Measurements from ENCODE around the gene HMGCS1. TPM values are rescaled to one million over a fixed set of nuclear protein-coding genes. Genes with fewer than 3 reads are reported as not detected.
"Not testable (repeated sequence)": the region's sequence is repeated elsewhere in the genome, so short reads cannot be mapped to it uniquely, and the experiment has no call there.

The HMGCS1 gene
- total and polyA plus RNA-seq, 2 experiments from 2014 or later, result 6.2 to 10.4 TPM

DNA sequence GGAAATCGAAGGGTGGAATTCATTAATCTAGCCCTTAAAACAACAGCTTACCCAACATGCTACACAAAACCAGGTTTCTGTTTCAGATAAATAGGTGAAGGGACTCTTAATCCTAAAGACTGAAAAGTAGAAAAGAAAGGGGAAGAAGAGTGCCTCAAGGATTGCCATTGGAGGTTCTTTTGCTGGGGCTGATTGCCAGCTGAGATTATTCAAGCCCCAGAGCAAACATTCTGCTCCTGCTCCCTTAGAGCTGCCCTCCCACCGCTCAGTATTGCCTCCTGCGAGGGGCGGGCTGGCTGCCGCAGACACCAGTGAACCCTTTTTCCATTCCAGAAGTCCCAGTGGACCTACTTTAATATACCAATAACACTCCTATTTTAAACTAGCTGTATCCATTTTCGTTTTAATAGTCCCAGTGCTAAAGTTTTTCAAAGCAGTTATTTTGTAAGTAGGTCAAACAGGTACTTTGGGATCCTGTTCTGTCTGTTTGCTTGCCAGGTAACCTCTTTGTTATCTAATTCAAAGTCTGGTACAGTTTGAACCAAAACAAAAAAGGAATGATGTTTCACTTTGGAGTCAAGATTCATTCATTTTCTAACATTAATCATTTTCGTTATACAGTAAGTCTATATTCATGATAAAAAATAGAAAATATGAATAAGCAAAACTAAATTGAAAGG, 38.6 kb downstream of the HMGCS1 start:
- no peaks in the 10 kb centered on the region for H3K36me3 ChIP-seq (ENCODE audit: low read depth)
- H3K9ac ChIP-seq, result no peak overlapping the region
- H3K27ac ChIP-seq, result no peak overlapping the region
- no peak for DNase-seq
- H2AFZ ChIP-seq, result no peak overlapping the region
- H3K9me2 ChIP-seq (ENCODE audit: insufficient read depth), result no peaks in the 10 kb centered on the region
- no peaks in the 10 kb centered on the region for H3K4me1 ChIP-seq (ENCODE audit: insufficient read depth)
- H3K4me3 ChIP-seq, result no peak overlapping the region
- H3K27me3 ChIP-seq (replicated peaks; ENCODE audit: insufficient read depth), result no peaks in the 10 kb centered on the region
- H3F3A ChIP-seq (ENCODE audit: insufficient read depth), result no peaks in the 10 kb centered on the region
- TF ChIP-seq EZH2 (IDR thresholded peaks at IDR 0.05; ENCODE audit: insufficient read depth, poor library complexity, severe bottlenecking) (no peak), EZH2phosphoT487 (IDR thresholded peaks at IDR 0.05; ENCODE audit: insufficient read depth, low read depth) (no peak)
- H3K4me2 ChIP-seq (ENCODE audit: unreplicated experiment), result no peak overlapping the region
- no peaks in the 10 kb centered on the region for H3K79me2 ChIP-seq (ENCODE audit: insufficient read depth)
- in situ Hi-C loops (cut with MboI), result no loop called here
- 47 to 53% methylated on average over 7 of the region's 7 CpGs for WGBS, 2 experiments (ENCODE audit: low coverage in 1 of 2, low lambda C conversion rate in 2 of 2, missing lambda C conversion rate in 2 of 2)
- no peaks in the 10 kb centered on the region for H3K9me3 ChIP-seq (ENCODE audit: low read depth)
- no peaks in the 10 kb centered on the region for H4K20me1 ChIP-seq (ENCODE audit: insufficient read depth)

DNA sequence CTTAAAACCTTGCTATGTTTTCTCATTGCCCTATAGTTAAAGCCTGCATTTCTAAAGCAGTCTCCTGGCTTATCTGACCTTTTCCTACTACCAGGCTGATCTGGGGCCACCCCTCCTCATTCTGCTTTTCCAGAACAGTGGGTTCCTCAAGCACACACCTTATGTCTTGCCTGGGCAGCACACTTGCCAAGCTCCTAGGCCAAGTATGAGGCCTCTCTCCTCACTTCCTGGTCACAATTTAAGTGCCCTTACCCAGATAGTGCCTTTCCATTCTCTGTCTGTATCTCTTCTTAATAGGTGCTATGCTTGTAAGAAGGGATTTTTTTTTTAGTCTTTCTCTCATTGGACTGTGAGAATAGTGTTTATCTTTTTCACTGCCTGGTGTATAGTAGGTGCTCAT, 39.7 kb downstream of the HMGCS1 start:
- DNase-seq, result no peak
- Histone ChIP-seq H3K27me3 (replicated peaks; ENCODE audit: insufficient read depth) (no peaks in the 10 kb centered on the region), H3K4me1 (ENCODE audit: insufficient read depth) (no peaks in the 10 kb centered on the region), H4K20me1 (ENCODE audit: insufficient read depth) (no peaks in the 10 kb centered on the region), H3K4me2 (ENCODE audit: unreplicated experiment) (no peak overlapping the region), H3K9ac (no peak overlapping the region), H3K4me3 (no peak overlapping the region), H3F3A (ENCODE audit: insufficient read depth) (no peaks in the 10 kb centered on the region), H3K79me2 (ENCODE audit: insufficient read depth) (no peaks in the 10 kb centered on the region), H3K9me2 (ENCODE audit: insufficient read depth) (no peaks in the 10 kb centered on the region), H3K9me3 (ENCODE audit: low read depth) (no peaks in the 10 kb centered on the region), H2AFZ (no peak overlapping the region), H3K27ac (no peak overlapping the region), H3K36me3 (ENCODE audit: low read depth) (no peaks in the 10 kb centered on the region)
- in situ Hi-C loops (cut with MboI), result no loop called here
- TF ChIP-seq EZH2phosphoT487 (IDR thresholded peaks at IDR 0.05; ENCODE audit: insufficient read depth, low read depth), result no peak
- TF ChIP-seq EZH2 (IDR thresholded peaks at IDR 0.05; ENCODE audit: insufficient read depth, poor library complexity, severe bottlenecking), result no peak

DNA sequence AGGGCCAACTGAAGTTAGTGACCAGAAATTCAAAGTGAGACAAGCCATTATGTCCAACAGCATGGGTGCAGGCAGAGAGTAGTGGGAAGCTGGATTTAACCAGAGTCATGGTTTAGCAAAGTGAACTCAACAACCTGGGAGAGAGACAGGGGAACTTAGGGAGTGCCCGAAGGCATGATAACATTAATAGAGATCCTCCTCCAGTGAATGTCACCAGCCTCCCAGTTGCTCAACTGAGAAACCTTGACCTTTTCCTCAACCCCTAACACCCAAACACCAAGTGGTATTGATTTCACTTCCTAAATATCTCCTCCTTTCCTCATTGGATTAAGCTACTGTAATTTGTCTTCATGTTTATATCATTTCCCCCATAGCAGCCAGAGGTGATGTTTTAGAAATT, 42.6 kb downstream of the HMGCS1 start:
- DNase-seq, result no peak
- no peak for TF ChIP-seq EZH2 (IDR thresholded peaks at IDR 0.05; ENCODE audit: insufficient read depth, poor library complexity, severe bottlenecking)
- no peak for TF ChIP-seq EZH2phosphoT487 (IDR thresholded peaks at IDR 0.05; ENCODE audit: insufficient read depth, low read depth)
- in situ Hi-C loops (cut with MboI), result no loop called here
- Histone ChIP-seq H3K9me3 (ENCODE audit: low read depth) (no peaks in the 10 kb centered on the region), H3K4me3 (no peak overlapping the region), H4K20me1 (ENCODE audit: insufficient read depth) (no peaks in the 10 kb centered on the region), H3K27me3 (replicated peaks; ENCODE audit: insufficient read depth) (no peaks in the 10 kb centered on the region), H2AFZ (no peak overlapping the region), H3K27ac (no peak overlapping the region), H3K36me3 (ENCODE audit: low read depth) (no peaks in the 10 kb centered on the region), H3K4me2 (ENCODE audit: unreplicated experiment) (no peak overlapping the region), H3K4me1 (ENCODE audit: insufficient read depth) (no peaks in the 10 kb centered on the region), H3K79me2 (ENCODE audit: insufficient read depth) (no peaks in the 10 kb centered on the region), H3F3A (ENCODE audit: insufficient read depth) (no peaks in the 10 kb centered on the region), H3K9me2 (ENCODE audit: insufficient read depth) (no peaks in the 10 kb centered on the region), H3K9ac (no peak overlapping the region)
- 93 to 100% methylated on average over 1 of the region's 1 CpG for WGBS, 2 experiments (ENCODE audit: low coverage in 1 of 2, low lambda C conversion rate in 2 of 2, missing lambda C conversion rate in 2 of 2)

DNA sequence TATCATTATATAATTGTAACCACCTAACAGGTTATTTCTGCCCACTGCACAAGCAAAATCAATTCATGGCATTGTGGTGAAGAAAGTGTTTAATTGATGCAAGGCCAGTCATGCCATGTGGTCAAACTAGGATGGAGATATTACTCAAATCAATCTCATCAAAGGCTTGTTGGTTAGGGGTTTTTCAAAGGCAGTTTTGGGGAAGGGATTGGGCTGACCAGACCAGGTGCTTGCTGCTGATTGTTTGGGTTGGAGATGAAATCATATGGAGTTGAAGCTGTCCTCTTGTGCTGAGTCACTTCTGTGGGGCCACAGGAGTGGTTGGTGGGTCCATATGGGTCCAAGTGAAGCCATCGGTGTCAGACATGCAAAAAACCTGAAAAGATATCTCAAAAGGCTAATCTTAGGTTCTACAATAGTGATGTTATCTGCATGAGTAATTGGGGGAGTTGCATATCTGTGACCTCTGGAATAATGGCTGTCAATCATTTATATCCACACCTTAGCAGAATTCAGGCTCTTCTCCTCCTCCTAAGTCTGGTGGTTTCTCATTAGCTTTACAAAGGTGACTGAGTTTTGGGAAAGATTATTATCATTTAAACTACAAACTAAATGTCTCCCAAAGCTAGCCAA, 44.9 kb downstream of the HMGCS1 start:
- Histone ChIP-seq H3K27ac (no peak overlapping the region), H3K9ac (no peak overlapping the region), H3K4me2 (ENCODE audit: unreplicated experiment) (no peak overlapping the region), H2AFZ (no peak overlapping the region), H3K9me2 (ENCODE audit: insufficient read depth) (no peaks in the 10 kb centered on the region), H3K4me1 (ENCODE audit: insufficient read depth) (no peaks in the 10 kb centered on the region), H3K4me3 (no peak overlapping the region), H3K9me3 (ENCODE audit: low read depth) (no peaks in the 10 kb centered on the region), H3K79me2 (ENCODE audit: insufficient read depth) (no peaks in the 10 kb centered on the region), H3F3A (ENCODE audit: insufficient read depth) (no peaks in the 10 kb centered on the region), H3K27me3 (replicated peaks; ENCODE audit: insufficient read depth) (no peaks in the 10 kb centered on the region), H3K36me3 (ENCODE audit: low read depth) (no peaks in the 10 kb centered on the region), H4K20me1 (ENCODE audit: insufficient read depth) (no peaks in the 10 kb centered on the region)
- in situ Hi-C loops (cut with MboI), result no loop called here
- 85 to 86% methylated on average over 1 of the region's 1 CpG for WGBS, 2 experiments (ENCODE audit: low coverage in 1 of 2, low lambda C conversion rate in 2 of 2, missing lambda C conversion rate in 2 of 2)
- TF ChIP-seq EZH2phosphoT487 (IDR thresholded peaks at IDR 0.05; ENCODE audit: insufficient read depth, low read depth) (no peak), EZH2 (IDR thresholded peaks at IDR 0.05; ENCODE audit: insufficient read depth, poor library complexity, severe bottlenecking) (no peak)
- no peak for DNase-seq

DNA sequence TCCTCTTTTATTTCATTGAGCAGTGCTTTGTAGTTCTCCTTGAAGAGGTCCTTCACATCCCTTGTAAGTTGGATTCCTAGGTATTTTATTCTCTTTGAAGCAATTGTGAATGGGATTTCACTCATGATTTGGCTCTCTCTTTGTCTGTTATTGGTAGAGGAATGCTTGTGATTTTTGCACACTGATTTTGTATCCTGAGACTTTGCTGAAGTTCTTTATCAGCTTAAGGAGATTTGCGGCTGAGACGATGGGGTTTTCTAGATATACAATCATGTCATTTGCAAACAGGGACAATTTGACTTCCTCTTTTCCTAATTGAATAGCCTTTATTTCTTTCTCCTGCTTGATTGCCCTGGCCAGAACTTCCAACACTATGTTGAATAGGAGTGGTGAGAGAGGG, 50.9 kb downstream of the HMGCS1 start:
- H2AFZ ChIP-seq; H3K79me2 ChIP-seq (ENCODE audit: insufficient read depth); H3K9ac ChIP-seq; H3K27ac ChIP-seq; H3K36me3 ChIP-seq (ENCODE audit: low read depth); H3K27me3 ChIP-seq (replicated peaks; ENCODE audit: insufficient read depth); H3K4me2 ChIP-seq (ENCODE audit: unreplicated experiment); H3K4me3 ChIP-seq; DNase-seq; H3K9me3 ChIP-seq (ENCODE audit: low read depth); H3K9me2 ChIP-seq (ENCODE audit: insufficient read depth); H3K4me1 ChIP-seq (ENCODE audit: insufficient read depth); H3F3A ChIP-seq (ENCODE audit: insufficient read depth); in situ Hi-C loops (cut with MboI); H4K20me1 ChIP-seq (ENCODE audit: insufficient read depth): not testable (repeated sequence)
- WGBS, 2 experiments (ENCODE audit: low coverage in 1 of 2, low lambda C conversion rate in 2 of 2, missing lambda C conversion rate in 2 of 2), result 86 to 94% methylated on average over 2 of the region's 2 CpGs

All from GM23248 (cell line).